ENCODE results near the gene CDHR3.

- TF ChIP-seq EZH2 (IDR thresholded peaks at IDR 0.05; ENCODE audit: low read depth) (no peak), CTCF (conservative IDR thresholded peaks at IDR 0.05) (no peak)
Observed at GRCh38 chr7:106059556-106059955, 96.5 kb downstream of the CDHR3 start.
